HCT116 (cell line): ENCODE data around the gene RIGI. TPM values are rescaled to one million over a fixed set of nuclear protein-coding genes. Genes with fewer than 3 reads are reported as not detected.

ENCODE experiments used
- ATAC-seq: fragments of 200-7000 bp; cut with Tn5 transposase; 2 replicates; pipeline ENCODE4 v1.9.1; 2020; ENCODE audit warnings: mild to moderate bottlenecking, moderate library complexity
- BruUV-seq: library from RNA; stranded (reverse); fragments of 400-500 nt; replicated peaks from 2 replicates; lab custom pipeline; 2021; lab: Mats Ljungman, UMichigan
- CTCF ChIA-PET: fragments of 300-600 bp; sonication (Branson Sonifier 250); formaldehyde crosslinking; loops from one replicate; lab custom pipeline; 2021; ENCODE audit warnings: antibody characterized with exemption; lab: Charles Lee
- POLR2A ChIA-PET: fragments of 300-600, 350-600 bp; sonication (Branson Sonifier 250); formaldehyde crosslinking; loops from one replicate; lab custom pipeline; 2021; ENCODE audit warnings: antibody characterized with exemption; lab: Charles Lee
- RAD21 ChIA-PET, 2 experiments: fragments of 300-600 bp; sonication (Branson Sonifier 250); formaldehyde crosslinking; loops; one replicate each; lab custom pipeline; 2023; ENCODE audit warnings: low total read pairs in 2 of 2; ENCODE audit not compliant: uncharacterized antibody in 2 of 2, unreplicated experiment in 2 of 2, low non-redundant PET in 1 of 2; lab: Charles Lee
- DNase-seq: peaks from one replicate; pipeline ENCODE4 v3.0.0-alpha.2; 2010; ENCODE audit warnings: low read depth, low spot score
- H2AFZ ChIP-seq: fragments of 200-600 bp; shearing (Covaris generic), sonication (generic); 2 replicates; pipeline ENCODE4 v1.6.1; 2017; ENCODE audit warnings: low read depth, mixed run types, mixed read lengths, antibody characterized with exemption, low read length; ENCODE audit not compliant: poor library complexity, severe bottlenecking
- H3K27ac ChIP-seq: 2 replicates; pipeline ENCODE4 v1.5.1; 2012; ENCODE audit warnings: low read depth, low read length
- H3K27me3 ChIP-seq: fragments of 200-600 bp; sonication (generic); 2 replicates; pipeline ENCODE4 v1.6.1; 2016; ENCODE audit warnings: mixed run types, low read length, mixed read lengths; ENCODE audit not compliant: insufficient read depth
- H3K36me3 ChIP-seq, 2 experiments: fragments of 200-500 bp in 1 of 2; fragments of 200-600 bp in 1 of 2; sonication (Bioruptor generic) in 1 of 2; sonication (generic) in 1 of 2; 2 replicates each; pipeline versions ENCODE4 v1.5.1 to v1.6.1; 2014 to 2016; ENCODE audit warnings: low read length in 2 of 2, inconsistent platforms in 1 of 2, mixed read lengths in 1 of 2, mixed run types in 1 of 2; ENCODE audit not compliant: insufficient read depth in 2 of 2, control insufficient read depth in 1 of 2
- H3K4me1 ChIP-seq, 2 experiments: fragments of 200-600 bp in 1 of 2; sonication (generic) in 1 of 2; 2 replicates each; pipeline versions ENCODE4 v1.5.1 to v1.6.1; 2012 to 2017; ENCODE audit warnings: low read length in 2 of 2, inconsistent platforms in 1 of 2, mild to moderate bottlenecking in 1 of 2, mixed read lengths in 1 of 2, mixed run types in 1 of 2, moderate library complexity in 1 of 2; ENCODE audit not compliant: insufficient read depth in 2 of 2, control insufficient read depth in 1 of 2
- H3K4me2 ChIP-seq: fragments of 200-600 bp; sonication (generic); 2 replicates; pipeline ENCODE4 v1.6.1; 2017; ENCODE audit warnings: mixed run types, low read length, mixed read lengths
- H3K4me3 ChIP-seq, 2 experiments: fragments of 200-600 bp in 1 of 2; sonication (generic) in 1 of 2; replicated peaks in 1 of 2; 2 replicates each; pipeline ENCODE4 v1.5.1; 2011 to 2016; ENCODE audit warnings: low read length in 2 of 2, control low read depth in 1 of 2, low read depth in 1 of 2, mild to moderate bottlenecking in 1 of 2, mixed read lengths in 1 of 2, mixed run types in 1 of 2
- H3K79me2 ChIP-seq: fragments of 200-600 bp; sonication (generic); 2 replicates; pipeline ENCODE4 v1.6.1; 2017; ENCODE audit warnings: mild to moderate bottlenecking, mixed run types, low read length, moderate library complexity, mixed read lengths; ENCODE audit not compliant: insufficient read depth
- H3K9ac ChIP-seq: fragments of 200-600 bp; sonication (generic); 2 replicates; pipeline ENCODE4 v1.6.1; 2016; ENCODE audit warnings: low read length, mixed read lengths
- H3K9me2 ChIP-seq: fragments of 200-600 bp; sonication (generic), shearing (Covaris generic); 2 replicates; pipeline ENCODE4 v1.6.1; 2017; ENCODE audit warnings: mixed run types, mild to moderate bottlenecking, moderate library complexity; ENCODE audit not compliant: insufficient read depth
- H3K9me3 ChIP-seq, 2 experiments: fragments of 200-500 bp in 1 of 2; fragments of 200-600 bp in 1 of 2; sonication (Bioruptor generic) in 1 of 2; sonication (generic) in 1 of 2; 2 replicates each; pipeline ENCODE4 v1.6.1; 2014 to 2017; ENCODE audit warnings: low read length in 2 of 2, mixed read lengths in 2 of 2, inconsistent platforms in 1 of 2, low read depth in 1 of 2, mild to moderate bottlenecking in 1 of 2, mixed run types in 1 of 2, moderate library complexity in 1 of 2; ENCODE audit not compliant: control insufficient read depth in 1 of 2, insufficient read depth in 1 of 2
- H4K20me1 ChIP-seq: fragments of 200-600 bp; sonication (generic), shearing (Covaris generic); 2 replicates; pipeline ENCODE4 v1.6.1; 2017; ENCODE audit warnings: mixed run types, mild to moderate bottlenecking, moderate library complexity; ENCODE audit not compliant: insufficient read depth
- ATF3 ChIP-seq: IDR thresholded peaks from 2 replicates; pipeline ENCODE4 v1.6.1; 2012
- CBX3 ChIP-seq: IDR thresholded peaks from 2 replicates; pipeline ENCODE4 v1.6.1; 2012; ENCODE audit warnings: low read depth
- EGR1 ChIP-seq: IDR thresholded peaks from 2 replicates; pipeline ENCODE4 v1.6.1; 2012; ENCODE audit warnings: low read depth
- ELF1 ChIP-seq: IDR thresholded peaks from 2 replicates; pipeline ENCODE4 v1.6.1; 2012; ENCODE audit warnings: low read depth, borderline replicate concordance
- EZH2 ChIP-seq: fragments of 200-600 bp; sonication (generic); IDR thresholded peaks from 2 replicates; pipeline ENCODE4 v1.6.1; 2017; ENCODE audit warnings: antibody characterized with exemption, mixed run types
- EZH2phosphoT487 ChIP-seq: fragments of 200-600 bp; IDR thresholded peaks from 2 replicates; pipeline ENCODE4 v1.6.1; 2018; ENCODE audit warnings: antibody characterized with exemption, borderline replicate concordance
- MAX ChIP-seq: IDR thresholded peaks from 2 replicates; pipeline ENCODE4 v1.6.1; 2012
- POLR2AphosphoS5 ChIP-seq: IDR thresholded peaks from 2 replicates; pipeline ENCODE4 v1.6.1; 2011; ENCODE audit warnings: mild to moderate bottlenecking, low read depth, low read length, moderate library complexity
- RAD21 ChIP-seq: IDR thresholded peaks from 2 replicates; pipeline ENCODE4 v1.6.1; 2012; ENCODE audit warnings: low read depth, mild to moderate bottlenecking
- REST ChIP-seq: IDR thresholded peaks from 2 replicates; pipeline ENCODE4 v1.6.1; 2012; ENCODE audit warnings: low read depth
- SIN3A ChIP-seq: IDR thresholded peaks from 2 replicates; pipeline ENCODE4 v1.6.1; 2012; ENCODE audit warnings: low read depth
- SRF ChIP-seq: IDR thresholded peaks from 2 replicates; pipeline ENCODE4 v1.6.1; 2012; ENCODE audit warnings: low read depth
- YY1 ChIP-seq: IDR thresholded peaks from 2 replicates; pipeline ENCODE4 v1.6.1; 2011; ENCODE audit warnings: low read length, low read depth, moderate library complexity, mild to moderate bottlenecking; ENCODE audit not compliant: insufficient replicate concordance; ENCODE audit errors: extremely low read depth
- ZBTB33 ChIP-seq: IDR thresholded peaks from 2 replicates; pipeline ENCODE4 v1.6.1; 2011; ENCODE audit warnings: mild to moderate bottlenecking, low read length, moderate library complexity; ENCODE audit not compliant: insufficient replicate concordance; ENCODE audit errors: extremely low read depth
- ZFX ChIP-seq: fragments of 450-650 bp; IDR thresholded peaks from 2 replicates; pipeline ENCODE4 v1.6.1; 2017
- intact Hi-C: fragments of 100-400 bp; cut with micrococcal nuclease; formaldehyde crosslinking; loops from 2 replicates; pipeline ENCODE4 v1.10.0; 2022
- total RNA-seq: library from RNA; stranded (reverse); gene quantifications from one replicate; pipeline ENCODE4 v1.2.1, GENCODE V29; 2021; ENCODE audit not compliant: unreplicated experiment

The RIGI gene
- total RNA-seq, 1 experiment from 2014 or later, result 5.5 TPM

- ATAC-seq (no peak), DNase-seq (no peak)
- no TSS peak for BruUV-seq
- H2AFZ ChIP-seq, result peak overlapping the region; percentile 82
- peak overlapping the region; percentile 76 to 81 for H3K4me3 ChIP-seq
- peaks cover 11 to 24% of the 10 kb centered on the region in 2 experiments; a peak in 3 of 4 replicates for H3K4me1 ChIP-seq
- H3K9me3 ChIP-seq, result no peaks in the 10 kb centered on the region
- peaks cover 21% of the 10 kb centered on the region for H3K79me2 ChIP-seq
- POLR2A ChIA-PET, result interaction anchor here (1.4 kb wide), 1 partner anchor 10 kb away, joined by 5 read pairs; no protein-coding TSS in a partner anchor
- CTCF ChIA-PET, result interaction anchor here (0.7 to 3.3 kb wide), 10 partner anchors 18 to 146 kb away, joined by 3 to 62 read pairs (median 6); partner anchors contain the start of genes ACO1 and TOPORS
- H3K36me3 ChIP-seq, result no peaks in the 10 kb centered on the region
- H3K9ac ChIP-seq, result peak overlapping the region; percentile 78
- H3K9me2 ChIP-seq, result no peaks in the 10 kb centered on the region
- no peaks in the 10 kb centered on the region for H4K20me1 ChIP-seq
- RAD21 ChIA-PET, result interaction anchor here (0.9 to 1.5 kb wide), 4 partner anchors 26 to 146 kb away, joined by 3 to 8 read pairs (median 5); partner anchors contain the start of genes ACO1 (in 1 of the 2) and SMIM27 (in 1 of the 2)
- peak overlapping the region; percentile 97 for H3K4me2 ChIP-seq
- H3K27me3 ChIP-seq, result no peaks in the 10 kb centered on the region
- intact Hi-C loops, result loop anchor here (1.0 to 2.0 kb wide), 3 partner anchors 47 to 146 kb away; partner anchors contain the start of genes ACO1 and NDUFB6
- peak overlapping the region; percentile 76 for H3K27ac ChIP-seq
- TF ChIP-seq EGR1 (no peak), RAD21 (no peak), YY1 (no peak), EZH2 (no peak), EZH2phosphoT487 (no peak), SIN3A (no peak), ELF1 (no peak), ZFX (no peak), REST (no peak), CBX3 (no peak), ATF3 (no peak), POLR2AphosphoS5 (no peak), ZBTB33 (no peak), MAX (no peak), SRF (no peak)
Measured at GRCh38 chr9:32525709-32526030, 326 bp downstream of the RIGI start.
